ENCODE results near the gene DEFB131A.
"Not testable (repeated sequence)": the region's sequence is repeated elsewhere in the genome, so short reads cannot be mapped to it uniquely, and the experiment has no call there.

DNA sequence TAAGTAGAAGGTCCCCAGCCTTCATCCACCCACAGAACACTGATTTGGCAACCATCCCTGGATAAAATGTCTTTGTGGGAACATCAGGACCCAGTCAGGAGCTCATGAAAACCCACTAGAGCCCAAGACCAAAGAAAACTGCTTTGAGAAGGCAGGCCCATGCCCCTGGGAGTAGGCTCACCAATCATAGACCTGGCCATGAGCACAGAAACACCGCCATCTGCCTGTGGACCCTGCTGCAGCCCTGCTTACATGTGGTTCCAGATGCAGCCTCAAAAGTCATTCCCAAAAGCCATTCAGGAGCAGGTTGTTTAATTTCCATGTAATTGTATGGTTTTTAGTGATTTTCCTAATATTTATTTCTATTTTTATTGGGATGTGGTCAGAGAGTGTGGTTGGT, 10.9 kb upstream of the DEFB131A start:
- TF ChIP-seq, protein P1, sequence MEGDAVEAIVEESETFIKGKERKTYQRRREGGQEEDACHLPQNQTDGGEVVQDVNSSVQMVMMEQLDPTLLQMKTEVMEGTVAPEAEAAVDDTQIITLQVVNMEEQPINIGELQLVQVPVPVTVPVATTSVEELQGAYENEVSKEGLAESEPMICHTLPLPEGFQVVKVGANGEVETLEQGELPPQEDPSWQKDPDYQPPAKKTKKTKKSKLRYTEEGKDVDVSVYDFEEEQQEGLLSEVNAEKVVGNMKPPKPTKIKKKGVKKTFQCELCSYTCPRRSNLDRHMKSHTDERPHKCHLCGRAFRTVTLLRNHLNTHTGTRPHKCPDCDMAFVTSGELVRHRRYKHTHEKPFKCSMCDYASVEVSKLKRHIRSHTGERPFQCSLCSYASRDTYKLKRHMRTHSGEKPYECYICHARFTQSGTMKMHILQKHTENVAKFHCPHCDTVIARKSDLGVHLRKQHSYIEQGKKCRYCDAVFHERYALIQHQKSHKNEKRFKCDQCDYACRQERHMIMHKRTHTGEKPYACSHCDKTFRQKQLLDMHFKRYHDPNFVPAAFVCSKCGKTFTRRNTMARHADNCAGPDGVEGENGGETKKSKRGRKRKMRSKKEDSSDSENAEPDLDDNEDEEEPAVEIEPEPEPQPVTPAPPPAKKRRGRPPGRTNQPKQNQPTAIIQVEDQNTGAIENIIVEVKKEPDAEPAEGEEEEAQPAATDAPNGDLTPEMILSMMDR (IDR thresholded peaks at IDR 0.05; ENCODE audit: low read length) = not testable (repeated sequence)
- TF ChIP-seq EZH2 (optimal IDR thresholded peaks at IDR 0.05; ENCODE audit: low read depth, low read length) = not testable (repeated sequence)
